ENCODE measurements around the gene EPGN.
A peak's percentile ranks its signal among the peaks of the same experiment; 100 is the strongest.

Gene EPGN

GRCh38 chr4:74344031-74344430 is 35.8 kb downstream of the EPGN start:
- no peak for DNase-seq

- no peak for DNase-seq
Measured at GRCh38 chr4:74353858-74354257, 45.6 kb downstream of the EPGN start.

GRCh38 chr4:74357965-74358364 is 49.7 kb downstream of the EPGN start:
- no peak for DNase-seq

GRCh38 chr4:74361671-74362070 is 53.4 kb downstream of the EPGN start:
- no peak for DNase-seq

- no peak for DNase-seq
Measured at GRCh38 chr4:74362347-74362746, 54.1 kb downstream of the EPGN start.

GRCh38 chr4:74364256-74364651 is 56.0 kb downstream of the EPGN start:
- DNase-seq: no peak

GRCh38 chr4:74364652-74365491 is 56.6 kb downstream of the EPGN start, which contains the start of gene EREG:
EREG (plus strand) TSS chr4:74365145; CDS start chr4:74365309, 164 bp downstream.
- peak in 3 of 6 experiments; percentile 1 to 43 (median 5) for DNase-seq

- no peak for DNase-seq
Measured at GRCh38 chr4:74365761-74366160, 57.5 kb downstream of the EPGN start.

All from stimulated activated naive CD4-positive, alpha-beta T cell (primary cell).